GM12878 (cell line): ENCODE results near the gene MAPRE3. TPM values are rescaled to one million over a fixed set of nuclear protein-coding genes. Genes with fewer than 3 reads are reported as not detected.

ENCODE experiments used
- ATAC-seq: fragments of 200-7000 bp; cut with Tn5 transposase; 3 replicates; pipeline ENCODE4 v1.9.1; 2020; ENCODE audit warnings: mild to moderate bottlenecking, moderate library complexity
- BruUV-seq: library from RNA; stranded (reverse); fragments of 400-500 nt; replicated peaks from 2 replicates; lab custom pipeline; 2021; lab: Mats Ljungman, UMichigan
- CTCF ChIA-PET: fragments of 300-600 bp; sonication (Branson Sonifier 250); formaldehyde crosslinking; extraction: SDS; loops from one replicate; lab custom pipeline; 2021; ENCODE audit warnings: inconsistent platforms; lab: Yijun Ruan, JAX
- POLR2A ChIA-PET: fragments of 350-600 bp; formaldehyde crosslinking; extraction: SDS; loops from one replicate; lab custom pipeline; 2021; ENCODE audit warnings: inconsistent platforms; lab: Charles Lee
- RAD21 ChIA-PET: fragments of 300-600 bp; sonication (Branson Sonifier 250); formaldehyde crosslinking; loops from one replicate; lab custom pipeline; 2023; ENCODE audit warnings: antibody characterized with exemption; ENCODE audit not compliant: unreplicated experiment; lab: Charles Lee
- SMC1A ChIA-PET: fragments of 300-600 bp; sonication (Branson Sonifier 250); formaldehyde crosslinking; loops from one replicate; lab custom pipeline; 2023; ENCODE audit not compliant: unreplicated experiment, uncharacterized antibody; lab: Charles Lee
- DNase-seq: peaks from one replicate; pipeline ENCODE4 v3.0.0-alpha.2; 2011; ENCODE audit warnings: low read depth, low spot score
- FAIRE-seq: peaks from 3 replicates; lab custom pipeline; 2011; peaks lifted over from hg19 to GRCh38; lab: Jason Lieb, UNC
- H2AFZ ChIP-seq: 2 replicates; pipeline ENCODE4 v1.6.0; 2011; ENCODE audit warnings: low read depth, low read length, control low read depth; ENCODE audit not compliant: control insufficient read depth
- H3K27ac ChIP-seq: 2 replicates; pipeline ENCODE4 v1.5.1; 2011; ENCODE audit warnings: control low read depth; ENCODE audit not compliant: control insufficient read depth, insufficient read depth
- H3K27me3 ChIP-seq, 2 experiments: replicated peaks in 1 of 2; 2 replicates each; pipeline versions ENCODE4 v1.6.0 to v1.6.1; 2011; ENCODE audit warnings: low read length in 1 of 2; ENCODE audit not compliant: control insufficient read depth in 2 of 2, insufficient read depth in 2 of 2
- H3K36me3 ChIP-seq, 2 experiments: 2 replicates each; pipeline ENCODE4 v1.5.1; 2011; ENCODE audit warnings: low read length in 1 of 2; ENCODE audit not compliant: control insufficient read depth in 2 of 2, insufficient read depth in 2 of 2
- H3K4me1 ChIP-seq: 2 replicates; pipeline ENCODE4 v1.6.1; 2011; ENCODE audit warnings: mild to moderate bottlenecking, low read length, moderate library complexity, mixed read lengths; ENCODE audit not compliant: control insufficient read depth, insufficient read depth
- H3K4me2 ChIP-seq: 2 replicates; pipeline ENCODE4 v1.6.0; 2011; ENCODE audit warnings: control low read depth; ENCODE audit not compliant: control insufficient read depth, insufficient read depth
- H3K4me3 ChIP-seq: fragments of 200-600 bp; sonication (generic); 2 replicates; pipeline ENCODE4 v1.5.1; 2016
- H3K79me2 ChIP-seq: 2 replicates; pipeline ENCODE4 v1.6.0; 2011; ENCODE audit warnings: low read length; ENCODE audit not compliant: control insufficient read depth, insufficient read depth
- H3K9ac ChIP-seq: 2 replicates; pipeline ENCODE4 v1.8.0; 2011; ENCODE audit warnings: low read length, control low read depth, mixed read lengths; ENCODE audit not compliant: control insufficient read depth, insufficient read depth
- H3K9me3 ChIP-seq: replicated peaks from 3 replicates; pipeline ENCODE4 v1.5.1; 2011; ENCODE audit warnings: mild to moderate bottlenecking, low read length; ENCODE audit not compliant: control insufficient read depth, insufficient read depth
- H4K20me1 ChIP-seq: 2 replicates; pipeline ENCODE4 v1.6.0; 2011; ENCODE audit not compliant: control insufficient read depth, insufficient read depth
- ASH2L ChIP-seq: fragments of 300-600, 200-600 bp; sonication (generic); IDR thresholded peaks from 2 replicates; pipeline ENCODE4 v1.6.1; 2017; ENCODE audit warnings: low read depth, mild to moderate bottlenecking, borderline replicate concordance
- CEBPB ChIP-seq, 2 experiments: fragments of 150-350 bp in 1 of 2; IDR thresholded peaks; 2 replicates each; pipeline ENCODE4 v1.6.1; 2012 to 2014; ENCODE audit warnings: low read depth in 2 of 2, low read length in 2 of 2, borderline replicate concordance in 1 of 2, inconsistent platforms in 1 of 2
- CHD2 ChIP-seq: IDR thresholded peaks from 2 replicates; pipeline ENCODE4 v1.6.1; 2011; ENCODE audit warnings: low read depth, low read length, improper control_type of control experiment, borderline replicate concordance
- CREM ChIP-seq: IDR thresholded peaks from 2 replicates; pipeline ENCODE4 v1.6.1; 2014; ENCODE audit warnings: antibody characterized with exemption, low read depth
- KDM1A ChIP-seq: fragments of 200-600 bp; sonication (generic); IDR thresholded peaks from 2 replicates; pipeline ENCODE4 v1.6.1; 2016; ENCODE audit warnings: borderline replicate concordance
- KLF5 ChIP-seq: fragments of 450-650 bp; IDR thresholded peaks from 2 replicates; pipeline ENCODE4 v1.6.1; 2014; ENCODE audit warnings: mild to moderate bottlenecking; ENCODE audit not compliant: partially characterized antibody
- MXI1 ChIP-seq: fragments of 150-350 bp; IDR thresholded peaks from 2 replicates; pipeline ENCODE4 v1.6.1; 2011; ENCODE audit warnings: low read depth, mild to moderate bottlenecking, inconsistent platforms, low read length, improper control_type of control experiment
- RB1 ChIP-seq: fragments of 450-650 bp; formaldehyde crosslinking; IDR thresholded peaks from 2 replicates; pipeline ENCODE4 v1.6.1; 2017; ENCODE audit warnings: mild to moderate bottlenecking, borderline replicate concordance
- SMAD1 ChIP-seq: fragments of 450-650 bp; IDR thresholded peaks from 2 replicates; pipeline ENCODE4 v1.6.1; 2018; ENCODE audit warnings: mild to moderate bottlenecking, low read depth; ENCODE audit not compliant: partially characterized antibody
- TAF1 ChIP-seq: IDR thresholded peaks from 2 replicates; pipeline ENCODE4 v1.6.1; 2011; ENCODE audit warnings: mild to moderate bottlenecking, low read depth, low read length, borderline replicate concordance
- TBL1XR1 ChIP-seq: IDR thresholded peaks from 2 replicates; pipeline ENCODE4 v1.6.1; 2012; ENCODE audit warnings: low read depth, low read length, improper control_type of control experiment
- WGBS: methylation state at CpG from one replicate; pipeline ENCODE4 v1.1.6; 2016; ENCODE audit warnings: low lambda C conversion rate; ENCODE audit not compliant: insufficient replicate concordance, insufficient coverage; ENCODE audit errors: missing lambda C conversion rate; 5-methylcytosine and 5-hydroxymethylcytosine counted together
- in situ Hi-C: fragments of 300-500 bp; cut with MboI; formaldehyde crosslinking; loops from 9 replicates; pipeline ENCODE4 v1.14.3; 2018; ENCODE audit warnings: mixed read lengths
- intact Hi-C: fragments of 100-400 bp; cut with micrococcal nuclease; formaldehyde crosslinking; loops from one replicate; pipeline ENCODE4 v1.14.2; 2022; ENCODE audit not compliant: unreplicated experiment
- polyA plus RNA-seq, 11 experiments: library from polyadenylated mRNA; depleted of rRNA in 4 of 11; unstranded in 6 of 11; stranded (reverse) in 5 of 11; fragments of >200 nt; fragmentation: Nextera tagmentation in 4 of 11; fragmentation: Illumina TruSeq in 1 of 11; extraction: Ambion mirVana in 4 of 11; extraction: Trizol in 1 of 11; gene quantifications; 1 replicate in 1 of 11; 2 replicates in 10 of 11; pipeline versions ENCODE4 v1.2.1 to v1.2.3, GENCODE V29; 2011 to 2016; ENCODE audit warnings: inconsistent platforms in 2 of 11, missing spikeins in 2 of 11, low read depth in 1 of 11
- total RNA-seq, 4 experiments: library from RNA; depleted of rRNA in 3 of 4; stranded (reverse); fragments of >200 nt in 3 of 4; fragmentation: Illumina TruSeq in 1 of 4; extraction: Trizol in 1 of 4; gene quantifications; 2 replicates each; pipeline versions ENCODE4 v1.2.1 to v1.2.3, GENCODE V29; 2013 to 2021
- TF ChIP-seq, protein P1 (sequence below): fragments of 450-650 bp; IDR thresholded peaks from 2 replicates; pipeline ENCODE4 v1.6.1; 2017; ENCODE audit warnings: mild to moderate bottlenecking, moderate library complexity

MAPRE3 gene
- total and polyA plus RNA-seq, 10 of the 15 experiments (the other 5 are each of a cell fraction or from before 2014, with no cell fraction given): 0.03 to 1.3 (median 0.73) TPM; not detected in 1

DNA sequence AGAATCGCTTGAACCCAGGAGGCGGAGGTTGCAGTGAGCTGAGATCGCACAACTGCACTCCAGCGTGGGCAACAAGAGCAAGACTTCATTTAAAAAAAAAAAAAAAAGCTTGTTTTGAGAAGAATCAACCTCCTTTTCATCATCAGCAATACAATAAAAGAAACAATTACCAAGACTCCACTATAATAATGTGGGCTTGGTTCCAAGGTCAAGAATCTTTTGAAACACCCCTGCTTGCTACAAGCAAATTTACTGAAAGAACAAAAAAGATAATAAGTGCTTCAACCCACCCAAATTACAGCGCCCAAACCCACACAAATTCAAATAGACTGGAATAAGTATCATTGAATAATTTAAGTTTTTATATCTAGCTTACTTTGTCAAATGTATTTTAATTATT, 33.6 kb upstream of the MAPRE3 start:
- Histone ChIP-seq H3K9ac (no peak overlapping the region), H4K20me1 (no peaks in the 10 kb centered on the region), H3K4me1 (no peaks in the 10 kb centered on the region), H3K36me3 (no peaks in the 10 kb centered on the region), H3K27ac (no peak overlapping the region), H3K4me3 (no peak overlapping the region), H3K27me3 (peaks cover 0 to 1% of the 10 kb centered on the region in 2 experiments; a peak in 3 of 4 replicates), H3K9me3 (no peaks in the 10 kb centered on the region), H3K79me2 (no peaks in the 10 kb centered on the region), H2AFZ (no peak overlapping the region), H3K4me2 (no peak overlapping the region)
- ChIA-PET CTCF (interaction anchor here (1.0 to 2.4 kb wide), 4 partner anchors 14 to 95 kb away, joined by 3 to 10 read pairs (median 4); no protein-coding TSS in a partner anchor), SMC1A (interaction anchor here (0.6 to 1.6 kb wide), 4 partner anchors 15 to 91 kb away, joined by 3 to 4 read pairs (median 3); no protein-coding TSS in a partner anchor), POLR2A (no interaction called here), RAD21 (no interaction called here)
- BruUV-seq: no TSS peak
- intact Hi-C loops (no loop called here), in situ Hi-C loops (no loop called here)
- TF ChIP-seq CREM (no peak), TAF1 (no peak), TBL1XR1 (no peak), ASH2L (no peak), KLF5 (no peak), MXI1 (no peak)
- FAIRE-seq (no peak), DNase-seq (no peak), ATAC-seq (no peak)
- WGBS: 66% methylated on average over 5 of the region's 5 CpGs

DNA sequence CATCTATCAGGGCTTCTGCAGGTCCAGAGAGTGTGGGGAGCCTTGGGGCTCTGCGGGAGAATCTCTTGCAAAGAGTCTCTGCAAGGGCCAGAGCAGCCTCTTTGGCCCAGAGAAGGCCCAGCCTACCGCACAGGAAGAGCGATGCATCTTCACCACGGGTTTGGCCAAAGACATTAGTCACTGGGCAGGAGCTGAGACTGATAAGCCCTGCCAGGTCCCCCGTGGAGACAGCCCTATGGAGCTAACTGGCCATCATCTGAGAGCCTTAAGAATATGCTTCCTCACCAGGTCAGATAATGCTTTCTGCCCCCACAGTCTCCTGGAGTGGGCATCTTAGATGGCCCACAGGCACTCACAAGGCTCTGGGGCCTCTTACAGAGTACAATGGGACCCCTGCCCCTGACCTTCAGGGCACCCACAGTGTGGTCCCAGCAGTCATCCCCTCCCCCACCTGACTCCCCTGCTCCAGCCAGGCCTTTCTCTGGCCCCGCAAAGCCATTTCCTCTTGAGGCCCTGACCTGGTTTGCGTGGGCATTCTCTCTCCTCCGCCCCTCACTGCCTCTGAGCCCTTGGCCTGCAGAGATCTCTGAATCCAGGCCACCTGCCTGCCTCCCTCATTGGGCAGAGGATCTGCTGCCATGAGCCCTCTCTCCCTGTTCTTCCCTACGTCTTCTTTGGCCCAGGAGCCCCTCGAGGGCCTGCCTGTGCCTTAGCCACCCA, 31.9 kb upstream of the MAPRE3 start:
- ChIA-PET POLR2A (no interaction called here), RAD21 (no interaction called here), SMC1A (interaction anchor here (0.7 kb wide), 1 partner anchor 93 kb away, joined by 3 read pairs; no protein-coding TSS in a partner anchor), CTCF (interaction anchor here (0.6 to 1.0 kb wide), 2 partner anchors 17 to 22 kb away, joined by 3 read pairs; no protein-coding TSS in a partner anchor)
- TF ChIP-seq, protein P1, sequence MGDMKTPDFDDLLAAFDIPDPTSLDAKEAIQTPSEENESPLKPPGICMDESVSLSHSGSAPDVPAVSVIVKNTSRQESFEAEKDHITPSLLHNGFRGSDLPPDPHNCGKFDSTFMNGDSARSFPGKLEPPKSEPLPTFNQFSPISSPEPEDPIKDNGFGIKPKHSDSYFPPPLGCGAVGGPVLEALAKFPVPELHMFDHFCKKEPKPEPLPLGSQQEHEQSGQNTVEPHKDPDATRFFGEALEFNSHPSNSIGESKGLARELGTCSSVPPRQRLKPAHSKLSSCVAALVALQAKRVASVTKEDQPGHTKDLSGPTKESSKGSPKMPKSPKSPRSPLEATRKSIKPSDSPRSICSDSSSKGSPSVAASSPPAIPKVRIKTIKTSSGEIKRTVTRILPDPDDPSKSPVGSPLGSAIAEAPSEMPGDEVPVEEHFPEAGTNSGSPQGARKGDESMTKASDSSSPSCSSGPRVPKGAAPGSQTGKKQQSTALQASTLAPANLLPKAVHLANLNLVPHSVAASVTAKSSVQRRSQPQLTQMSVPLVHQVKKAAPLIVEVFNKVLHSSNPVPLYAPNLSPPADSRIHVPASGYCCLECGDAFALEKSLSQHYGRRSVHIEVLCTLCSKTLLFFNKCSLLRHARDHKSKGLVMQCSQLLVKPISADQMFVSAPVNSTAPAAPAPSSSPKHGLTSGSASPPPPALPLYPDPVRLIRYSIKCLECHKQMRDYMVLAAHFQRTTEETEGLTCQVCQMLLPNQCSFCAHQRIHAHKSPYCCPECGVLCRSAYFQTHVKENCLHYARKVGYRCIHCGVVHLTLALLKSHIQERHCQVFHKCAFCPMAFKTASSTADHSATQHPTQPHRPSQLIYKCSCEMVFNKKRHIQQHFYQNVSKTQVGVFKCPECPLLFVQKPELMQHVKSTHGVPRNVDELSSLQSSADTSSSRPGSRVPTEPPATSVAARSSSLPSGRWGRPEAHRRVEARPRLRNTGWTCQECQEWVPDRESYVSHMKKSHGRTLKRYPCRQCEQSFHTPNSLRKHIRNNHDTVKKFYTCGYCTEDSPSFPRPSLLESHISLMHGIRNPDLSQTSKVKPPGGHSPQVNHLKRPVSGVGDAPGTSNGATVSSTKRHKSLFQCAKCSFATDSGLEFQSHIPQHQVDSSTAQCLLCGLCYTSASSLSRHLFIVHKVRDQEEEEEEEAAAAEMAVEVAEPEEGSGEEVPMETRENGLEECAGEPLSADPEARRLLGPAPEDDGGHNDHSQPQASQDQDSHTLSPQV: no peak
- TF ChIP-seq CEBPB (IDR thresholded peaks at IDR 0.05; ENCODE audit: borderline replicate concordance in 1 of 2, low read depth in 2 of 2, low read length in 2 of 2) (no peak), SMAD1 (no peak), RB1 (no peak), KDM1A (no peak), CHD2 (no peak)
- Histone ChIP-seq H3K4me2 (no peak overlapping the region), H2AFZ (no peak overlapping the region), H3K27ac (no peak overlapping the region), H3K4me3 (no peak overlapping the region), H3K9ac (no peak overlapping the region), H3K9me3 (no peaks in the 10 kb centered on the region), H3K4me1 (no peaks in the 10 kb centered on the region), H3K27me3 (peaks cover 0 to 1% of the 10 kb centered on the region in 2 experiments; a peak in 3 of 4 replicates), H3K36me3 (no peaks in the 10 kb centered on the region), H4K20me1 (no peaks in the 10 kb centered on the region), H3K79me2 (no peaks in the 10 kb centered on the region)
- intact Hi-C loops (no loop called here), in situ Hi-C loops (no loop called here)
- no peak for DNase-seq
- BruUV-seq: no TSS peak
- no peak for FAIRE-seq
- no peak; the same call in 2 of the 3 replicates for ATAC-seq
- 27% methylated on average over 10 of the region's 10 CpGs for WGBS
